ENCODE measurements around the gene ALG2.
A peak's percentile ranks its signal among the peaks of the same experiment; 100 is the strongest.

ALG2 gene

DNA sequence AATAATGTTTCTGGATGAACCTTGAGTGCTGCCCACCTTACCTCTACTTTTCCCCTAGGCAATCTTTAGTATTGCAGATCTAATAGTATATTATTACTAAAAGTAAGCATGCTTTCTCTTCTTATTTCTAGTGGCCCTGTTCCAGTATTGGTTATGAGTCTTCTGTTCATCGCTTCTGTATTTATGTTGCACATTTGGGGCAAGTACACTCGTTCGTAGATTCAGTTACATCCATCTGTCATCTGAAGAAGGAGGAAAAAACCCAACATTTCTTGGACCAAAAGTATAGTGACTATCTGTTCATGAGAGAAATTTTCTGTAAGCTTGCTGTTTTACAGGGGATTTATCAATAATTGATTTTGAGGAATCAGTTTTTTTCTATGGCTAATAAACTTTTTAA, 8.5 kb upstream of the ALG2 start:
- no peak for DNase-seq (ENCODE audit: low read depth, low spot score)
- Histone ChIP-seq H3K9ac (ENCODE audit: insufficient read length) (no peak overlapping the region), H3K9me3 (ENCODE audit: low read depth, low read length) (no peaks in the 10 kb centered on the region), H3K36me3 (ENCODE audit: insufficient read depth, low read length) (peaks cover 45% of the 10 kb centered on the region), H3K4me3 (no peak overlapping the region), H3K27ac (no peak overlapping the region)
- no peak for TF ChIP-seq FOXP2 (optimal IDR thresholded peaks at IDR 0.05; ENCODE audit: control extremely low read depth, extremely low read length, insufficient read depth)
- TF ChIP-seq POLR2AphosphoS5 (IDR thresholded peaks at IDR 0.05; ENCODE audit: borderline replicate concordance, low read depth, low read length): no peak
- TF ChIP-seq EZH2 (IDR thresholded peaks at IDR 0.05): no peak

DNA sequence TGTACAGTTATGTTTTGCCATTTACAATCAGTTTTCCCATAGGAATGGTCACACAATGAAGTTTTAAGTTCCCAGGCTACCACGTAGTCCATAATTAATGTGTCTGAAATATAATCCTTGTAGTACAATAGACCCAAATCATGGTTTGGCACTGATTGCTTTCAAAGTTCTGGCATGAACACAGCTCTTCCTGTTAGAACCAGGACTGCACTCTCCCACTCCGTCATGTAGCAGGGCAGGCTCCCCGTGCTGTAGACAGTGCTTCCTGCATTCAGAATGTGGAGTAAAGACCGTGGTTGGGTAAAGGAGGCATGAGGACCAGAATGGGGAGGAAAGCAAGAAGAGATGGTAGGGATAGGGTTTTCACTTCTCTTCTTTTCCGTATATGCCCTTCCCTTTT, 4.3 kb upstream of the ALG2 start:
- TF ChIP-seq FOXP2 (optimal IDR thresholded peaks at IDR 0.05; ENCODE audit: control extremely low read depth, extremely low read length, insufficient read depth) (no peak), POLR2AphosphoS5 (IDR thresholded peaks at IDR 0.05; ENCODE audit: borderline replicate concordance, low read depth, low read length) (no peak), EZH2 (IDR thresholded peaks at IDR 0.05) (no peak)
- no peaks in the 10 kb centered on the region for H3K9me3 ChIP-seq (ENCODE audit: low read depth, low read length)
- no peak for DNase-seq (ENCODE audit: low read depth, low spot score)
- H3K4me3 ChIP-seq: no peak overlapping the region
- H3K27ac ChIP-seq: no peak overlapping the region
- H3K36me3 ChIP-seq (ENCODE audit: insufficient read depth, low read length): peaks cover 38% of the 10 kb centered on the region
- no peak overlapping the region for H3K9ac ChIP-seq (ENCODE audit: insufficient read length)

DNA sequence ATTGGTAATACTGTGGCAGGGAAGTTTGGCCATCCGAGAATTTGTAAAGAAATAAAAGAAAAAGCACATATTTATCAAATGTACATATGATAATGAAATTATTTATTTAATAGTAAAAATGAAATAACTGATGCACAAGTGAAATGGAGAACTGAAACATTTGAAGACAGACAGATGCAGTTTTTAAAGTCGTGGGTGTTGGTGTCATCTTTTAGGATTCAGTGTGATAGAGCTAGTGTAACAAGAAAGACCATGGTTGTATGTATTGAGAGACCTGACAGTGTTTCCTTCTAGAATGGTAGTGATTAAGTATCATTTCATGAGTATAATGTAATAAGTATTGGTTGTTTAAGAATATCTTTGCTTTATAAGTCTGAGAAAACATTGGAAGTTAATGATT, 2.7 kb upstream of the ALG2 start:
- H3K9ac ChIP-seq (ENCODE audit: insufficient read length): no peak overlapping the region
- peaks cover 27% of the 10 kb centered on the region for H3K36me3 ChIP-seq (ENCODE audit: insufficient read depth, low read length)

DNA sequence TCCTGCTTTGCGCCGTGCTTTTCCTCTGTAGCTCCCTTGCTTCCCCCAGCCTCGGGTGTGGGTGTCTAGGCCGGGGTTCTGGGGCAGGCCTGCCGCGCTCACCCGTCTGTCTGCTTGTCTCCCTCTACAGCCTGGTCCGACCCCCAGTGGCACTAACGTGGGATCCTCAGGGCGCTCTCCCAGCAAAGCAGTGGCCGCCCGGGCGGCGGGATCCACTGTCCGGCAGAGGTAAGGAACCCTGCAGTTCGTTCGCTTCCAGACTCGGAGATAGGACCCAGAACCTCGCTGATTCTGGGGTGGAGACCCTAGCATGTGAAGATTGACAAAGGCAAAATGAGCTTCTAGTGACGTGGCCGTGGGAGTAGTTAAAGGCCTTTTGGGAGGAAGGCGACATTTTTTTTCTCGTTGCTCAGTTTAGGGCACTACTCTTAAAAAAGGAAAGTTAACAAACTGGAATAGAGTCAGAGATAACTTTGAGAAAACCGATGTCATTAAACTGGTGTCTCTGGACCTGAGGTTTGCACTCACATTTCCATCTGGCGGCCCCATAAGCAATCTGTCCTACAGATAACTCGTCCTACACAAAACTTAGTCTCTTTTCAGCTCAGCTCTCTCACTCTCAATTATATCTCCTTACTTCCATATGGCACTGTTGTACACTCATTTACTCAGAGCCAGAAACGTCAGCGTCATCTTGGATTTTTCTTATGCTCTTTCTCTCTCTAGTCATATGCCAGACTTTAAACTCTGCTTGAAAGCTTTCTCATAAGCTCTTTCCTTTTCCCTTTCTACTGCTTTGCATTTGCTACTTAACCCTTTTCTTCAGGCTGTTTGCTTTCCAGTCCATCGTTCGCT, 901 bp upstream of the ALG2 start:
- Histone ChIP-seq H3K4me3 (peak overlapping the region; percentile 94), H3K36me3 (ENCODE audit: insufficient read depth, low read length) (peaks cover 23% of the 10 kb centered on the region), H3K9me3 (ENCODE audit: low read depth, low read length) (no peaks in the 10 kb centered on the region), H3K9ac (ENCODE audit: insufficient read length) (peak overlapping the region; percentile 97), H3K27ac (peak overlapping the region; percentile 99; the same call in 1 of the 2 replicates)
- DNase-seq (ENCODE audit: low read depth, low spot score): no peak
- no peak for TF ChIP-seq FOXP2 (optimal IDR thresholded peaks at IDR 0.05; ENCODE audit: control extremely low read depth, extremely low read length, insufficient read depth)
- no peak for TF ChIP-seq POLR2AphosphoS5 (IDR thresholded peaks at IDR 0.05; ENCODE audit: borderline replicate concordance, low read depth, low read length)
- TF ChIP-seq EZH2 (IDR thresholded peaks at IDR 0.05): no peak

More for the DNA sequence above, 2.7 kb upstream of the ALG2 start:
- no peaks in the 10 kb centered on the region for H3K9me3 ChIP-seq (ENCODE audit: low read depth, low read length)
- TF ChIP-seq EZH2 (IDR thresholded peaks at IDR 0.05): no peak
- TF ChIP-seq POLR2AphosphoS5 (IDR thresholded peaks at IDR 0.05; ENCODE audit: borderline replicate concordance, low read depth, low read length): no peak
- TF ChIP-seq FOXP2 (optimal IDR thresholded peaks at IDR 0.05; ENCODE audit: control extremely low read depth, extremely low read length, insufficient read depth): no peak
- no peak overlapping the region for H3K27ac ChIP-seq
- DNase-seq (ENCODE audit: low read depth, low spot score): no peak
- H3K4me3 ChIP-seq: no peak overlapping the region

DNA sequence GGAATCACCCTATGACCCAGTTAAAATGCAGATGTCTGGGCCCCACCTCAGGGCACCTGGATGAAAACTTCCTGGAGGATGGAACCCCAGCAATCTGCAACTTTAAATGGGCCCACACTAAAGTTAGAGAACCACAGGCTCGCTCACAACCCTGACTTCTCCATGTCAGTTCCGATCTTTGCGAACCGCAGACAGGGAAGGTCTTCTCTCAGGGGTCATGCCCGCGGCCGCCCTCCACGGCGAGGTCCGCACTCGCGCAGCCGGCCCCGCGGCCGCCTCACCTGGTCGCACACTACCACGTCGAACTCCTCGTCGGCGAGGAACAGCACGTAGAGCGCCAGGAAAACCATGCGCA, 499 bp downstream of the ALG2 start:
- no peak for TF ChIP-seq FOXP2 (optimal IDR thresholded peaks at IDR 0.05; ENCODE audit: control extremely low read depth, extremely low read length, insufficient read depth)
- no peak for TF ChIP-seq EZH2 (IDR thresholded peaks at IDR 0.05)
- TF ChIP-seq POLR2AphosphoS5 (IDR thresholded peaks at IDR 0.05; ENCODE audit: borderline replicate concordance, low read depth, low read length): no peak
- no peaks in the 10 kb centered on the region for H3K9me3 ChIP-seq (ENCODE audit: low read depth, low read length)
- no peak for DNase-seq (ENCODE audit: low read depth, low spot score)
- peaks cover 24% of the 10 kb centered on the region for H3K36me3 ChIP-seq (ENCODE audit: insufficient read depth, low read length)
- H3K9ac ChIP-seq (ENCODE audit: insufficient read length): peak overlapping the region; percentile 97
- H3K4me3 ChIP-seq: peak overlapping the region; percentile 94
- H3K27ac ChIP-seq: no peak overlapping the region

DNA sequence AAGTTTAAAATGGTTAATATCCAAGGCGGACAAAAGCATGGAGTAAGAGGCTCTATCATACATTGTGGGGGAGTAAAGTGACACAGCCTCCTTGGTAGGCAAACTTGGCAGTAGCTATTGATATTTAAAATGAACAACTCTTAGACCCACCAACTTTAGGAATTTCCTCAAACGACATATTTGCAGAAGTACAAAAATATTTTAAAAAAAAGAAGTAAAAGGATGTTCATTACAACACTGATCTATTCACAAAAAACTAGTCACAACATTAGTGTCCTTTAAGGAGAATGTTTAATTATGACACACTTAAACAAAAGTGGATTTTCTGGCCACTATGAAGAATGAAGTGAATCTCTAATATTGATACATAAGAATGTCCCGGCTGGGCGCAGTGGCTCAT, 1.7 kb downstream of the ALG2 start:
- 0 out of 2 replicates have a peak overlapping the region, but pooled peaks have one; percentile 5 for H3K4me3 ChIP-seq
- DNase-seq (ENCODE audit: low read depth, low spot score): no peak
- no peak overlapping the region for H3K9ac ChIP-seq (ENCODE audit: insufficient read length)
- no peaks in the 10 kb centered on the region for H3K9me3 ChIP-seq (ENCODE audit: low read depth, low read length)
- H3K27ac ChIP-seq: no peak overlapping the region
- peaks cover 24% of the 10 kb centered on the region for H3K36me3 ChIP-seq (ENCODE audit: insufficient read depth, low read length)
- TF ChIP-seq POLR2AphosphoS5 (IDR thresholded peaks at IDR 0.05; ENCODE audit: borderline replicate concordance, low read depth, low read length): no peak
- no peak for TF ChIP-seq FOXP2 (optimal IDR thresholded peaks at IDR 0.05; ENCODE audit: control extremely low read depth, extremely low read length, insufficient read depth)
- no peak for TF ChIP-seq EZH2 (IDR thresholded peaks at IDR 0.05)

DNA sequence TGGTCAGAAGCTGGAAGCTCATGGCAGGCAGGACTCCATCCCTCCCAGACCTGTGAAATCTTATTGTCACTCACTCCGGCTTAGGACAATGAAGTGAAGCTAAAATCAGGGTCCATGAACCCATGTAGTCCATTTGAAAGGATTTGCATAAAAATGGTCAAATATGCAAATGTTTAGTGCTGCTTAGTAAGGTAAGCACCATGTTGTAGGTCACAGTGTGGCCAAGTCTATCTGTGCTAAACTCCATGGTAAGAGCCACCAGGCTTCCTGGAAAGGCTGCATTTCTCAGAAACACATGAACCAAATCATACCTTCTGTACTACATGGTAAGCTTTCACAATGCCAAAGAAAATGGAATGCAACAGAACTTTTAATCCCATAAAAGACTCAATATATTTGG, 5.7 kb downstream of the ALG2 start:
- Histone ChIP-seq H3K36me3 (ENCODE audit: insufficient read depth, low read length) (peaks cover 17% of the 10 kb centered on the region), H3K27ac (no peak overlapping the region), H3K9me3 (ENCODE audit: low read depth, low read length) (no peaks in the 10 kb centered on the region), H3K4me3 (no peak overlapping the region), H3K9ac (ENCODE audit: insufficient read length) (no peak overlapping the region)
- no peak for TF ChIP-seq FOXP2 (optimal IDR thresholded peaks at IDR 0.05; ENCODE audit: control extremely low read depth, extremely low read length, insufficient read depth)
- TF ChIP-seq POLR2AphosphoS5 (IDR thresholded peaks at IDR 0.05; ENCODE audit: borderline replicate concordance, low read depth, low read length): no peak
- TF ChIP-seq EZH2 (IDR thresholded peaks at IDR 0.05): no peak
- DNase-seq (ENCODE audit: low read depth, low spot score): no peak

DNA sequence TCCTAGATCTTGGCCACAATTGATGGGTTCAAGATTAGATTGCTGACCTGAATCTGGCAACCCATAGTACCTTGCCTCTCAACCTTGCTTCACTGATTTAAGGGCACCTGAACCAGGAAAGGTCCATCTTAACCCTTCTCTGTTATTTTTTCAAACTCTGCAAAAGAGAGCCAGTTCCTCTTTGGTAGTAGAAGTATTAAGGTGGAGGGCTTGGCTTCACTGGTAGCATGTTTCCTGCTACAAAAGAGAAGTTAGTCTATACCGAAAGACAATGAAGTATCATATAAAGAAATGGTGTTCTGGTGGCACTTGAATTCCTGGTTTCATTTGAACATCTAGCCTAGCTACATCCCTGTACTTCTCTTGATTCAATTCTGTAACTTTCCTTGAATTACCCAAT, 8.5 kb downstream of the ALG2 start:
- H3K27ac ChIP-seq: no peak overlapping the region
- TF ChIP-seq POLR2AphosphoS5 (IDR thresholded peaks at IDR 0.05; ENCODE audit: borderline replicate concordance, low read depth, low read length) (no peak), EZH2 (IDR thresholded peaks at IDR 0.05) (no peak), FOXP2 (optimal IDR thresholded peaks at IDR 0.05; ENCODE audit: control extremely low read depth, extremely low read length, insufficient read depth) (no peak)
- H3K9me3 ChIP-seq (ENCODE audit: low read depth, low read length): no peaks in the 10 kb centered on the region
- H3K9ac ChIP-seq (ENCODE audit: insufficient read length): no peak overlapping the region
- no peak overlapping the region for H3K4me3 ChIP-seq
- no peak for DNase-seq (ENCODE audit: low read depth, low spot score)
- peaks cover 11% of the 10 kb centered on the region for H3K36me3 ChIP-seq (ENCODE audit: insufficient read depth, low read length)
